ENCODE results near the gene DPP6.
"Not testable (repeated sequence)": the region's sequence is repeated elsewhere in the genome, so short reads cannot be mapped to it uniquely, and the experiment has no call there.

The DPP6 gene

GRCh38 chr7:154911862-154912455 lies 859.8 kb downstream of the DPP6 start:
- DNase-seq (ENCODE audit: low read depth), result no peak

GRCh38 chr7:154912871-154913637 lies 860.9 kb downstream of the DPP6 start:
- no peak for DNase-seq (ENCODE audit: low read depth)

- DNase-seq (ENCODE audit: low read depth), result peak; percentile 4
These were observed 861.6 kb downstream of the DPP6 start for GRCh38 chr7:154913638-154914307.

GRCh38 chr7:154914308-154914995 lies 862.3 kb downstream of the DPP6 start:
- DNase-seq (ENCODE audit: low read depth), result no peak

GRCh38 chr7:154914996-154915380 lies 862.8 kb downstream of the DPP6 start:
- DNase-seq (ENCODE audit: low read depth), result no peak

GRCh38 chr7:154915600-154915999 lies 863.4 kb downstream of the DPP6 start:
- no peak for DNase-seq (ENCODE audit: low read depth)

GRCh38 chr7:154916381-154916780 lies 864.2 kb downstream of the DPP6 start:
- DNase-seq (ENCODE audit: low read depth), result no peak

GRCh38 chr7:154916856-154917807 lies 864.9 kb downstream of the DPP6 start:
- no peak for DNase-seq (ENCODE audit: low read depth)

GRCh38 chr7:154917808-154918160 lies 865.6 kb downstream of the DPP6 start:
- DNase-seq (ENCODE audit: low read depth), result no peak

GRCh38 chr7:154918266-154918665 lies 866.1 kb downstream of the DPP6 start:
- no peak for DNase-seq (ENCODE audit: low read depth)

- DNase-seq (ENCODE audit: low read depth), result no peak
These were observed 866.5 kb downstream of the DPP6 start for GRCh38 chr7:154918741-154919140.

- DNase-seq (ENCODE audit: low read depth), result no peak
These were observed 867.4 kb downstream of the DPP6 start for GRCh38 chr7:154919344-154920225.

GRCh38 chr7:154922472-154922871 lies 870.3 kb downstream of the DPP6 start:
- not testable (repeated sequence) for DNase-seq (ENCODE audit: low read depth)

GRCh38 chr7:154927624-154928125 lies 875.5 kb downstream of the DPP6 start:
- DNase-seq (ENCODE audit: low read depth), result peak; percentile 14

- peak; percentile 76 for DNase-seq (ENCODE audit: low read depth)
These were observed 876.2 kb downstream of the DPP6 start for GRCh38 chr7:154928136-154929005.

- DNase-seq (ENCODE audit: low read depth), result no peak
These were observed 877.0 kb downstream of the DPP6 start for GRCh38 chr7:154929006-154929726.

GRCh38 chr7:154931906-154932305 lies 879.7 kb downstream of the DPP6 start:
- no peak for DNase-seq (ENCODE audit: low read depth)

GRCh38 chr7:154934353-154934952 lies 882.3 kb downstream of the DPP6 start:
- not testable (repeated sequence) for DNase-seq (ENCODE audit: low read depth)
